IPS-18c (cell line): ENCODE results near the gene IL6R.

Experiments used
- H3K4me3 ChIP-seq: 2 replicates; pipeline ENCODE4 v1.7.0; 2013; ENCODE audit warnings: low read depth, mild to moderate bottlenecking, low read length, moderate library complexity; ENCODE audit not compliant: insufficient read depth
- H3K9me3 ChIP-seq: one replicate; pipeline ENCODE4 v1.6.1; 2013; ENCODE audit warnings: mild to moderate bottlenecking, low read length, moderate library complexity; ENCODE audit not compliant: control insufficient read depth, insufficient read depth

The IL6R gene

GRCh38 chr1:154460695-154461260, 55.6 kb downstream of the IL6R start:
- Histone ChIP-seq H3K4me3 (no peak overlapping the region), H3K9me3 (no peaks in the 10 kb centered on the region)

GRCh38 chr1:154463512-154463990, 58.4 kb downstream of the IL6R start:
- H3K9me3 ChIP-seq: no peaks in the 10 kb centered on the region
- H3K4me3 ChIP-seq: no peak overlapping the region

GRCh38 chr1:154465621-154466195, 60.6 kb downstream of the IL6R start:
- H3K4me3 ChIP-seq: no peak overlapping the region
- no peaks in the 10 kb centered on the region for H3K9me3 ChIP-seq

GRCh38 chr1:154466206-154466605, 61.1 kb downstream of the IL6R start:
- Histone ChIP-seq H3K9me3 (no peaks in the 10 kb centered on the region), H3K4me3 (no peak overlapping the region)

GRCh38 chr1:154466921-154467417, 61.8 kb downstream of the IL6R start:
- Histone ChIP-seq H3K4me3 (no peak overlapping the region), H3K9me3 (no peaks in the 10 kb centered on the region)

DNA sequence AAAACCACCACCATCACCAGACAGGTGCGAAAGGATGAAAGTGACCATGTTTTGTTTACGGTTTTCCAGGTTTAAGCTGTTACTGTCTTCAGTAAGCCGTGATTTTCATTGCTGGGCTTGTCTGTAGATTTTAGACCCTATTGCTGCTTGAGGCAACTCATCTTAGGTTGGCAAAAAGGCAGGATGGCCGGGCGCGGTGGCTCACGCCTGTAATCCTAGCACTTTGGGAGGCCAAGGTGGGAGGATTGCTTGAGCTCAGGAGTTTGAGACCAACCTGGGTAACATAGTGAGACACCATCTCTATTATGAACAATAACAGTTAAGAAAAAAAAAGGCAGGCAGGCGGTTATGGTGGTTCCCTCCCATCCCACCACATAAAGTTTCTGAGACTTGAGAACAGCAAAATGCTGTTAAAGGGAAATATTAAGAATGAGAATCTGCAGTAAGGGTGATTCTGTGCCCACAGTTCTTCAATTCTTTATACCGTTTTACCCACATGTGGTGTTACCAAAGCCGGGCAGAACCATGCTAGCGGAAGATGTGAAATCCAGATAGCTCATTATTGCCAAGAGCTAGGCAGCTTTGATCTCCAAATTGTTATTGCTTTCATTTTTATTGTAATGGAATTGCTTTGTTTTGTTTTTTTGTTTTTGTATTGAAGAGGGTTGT, 62.4 kb downstream of the IL6R start:
- no peaks in the 10 kb centered on the region for H3K9me3 ChIP-seq
- no peak overlapping the region for H3K4me3 ChIP-seq

DNA sequence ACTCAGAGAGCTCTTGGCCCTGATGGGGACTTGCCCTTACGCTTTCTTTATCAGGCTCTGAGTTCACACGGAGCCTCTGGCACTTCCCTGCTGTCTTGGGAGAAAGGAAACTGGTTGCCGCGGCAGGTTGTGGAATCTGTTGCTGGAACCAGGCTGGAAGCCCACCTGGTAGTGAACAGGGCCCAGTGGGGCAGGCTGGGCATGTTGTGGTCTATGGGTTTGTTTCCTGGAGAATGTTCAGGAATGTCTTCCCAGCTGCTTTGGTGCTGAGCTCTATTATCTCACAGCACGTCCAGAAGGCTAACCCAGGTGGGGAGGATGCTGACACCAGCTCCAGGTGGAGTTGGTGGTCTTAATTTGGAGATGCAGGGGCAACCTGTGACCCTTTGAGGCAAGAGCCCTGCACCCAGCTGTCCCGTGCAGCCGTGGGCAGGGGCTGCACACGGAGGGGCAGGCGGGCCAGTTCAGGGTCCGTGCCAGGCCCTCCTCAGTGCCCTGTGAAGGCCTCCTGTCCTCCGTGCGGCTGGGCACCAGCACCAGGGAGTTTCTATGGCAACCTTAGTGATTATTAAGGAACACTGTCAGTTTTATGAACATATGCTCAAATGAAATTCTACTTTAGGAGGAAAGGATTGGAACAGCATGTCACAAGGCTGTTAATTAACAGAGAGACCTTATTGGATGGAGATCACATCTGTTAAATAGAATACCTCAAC, 63.5 kb downstream of the IL6R start:
- Histone ChIP-seq H3K4me3 (no peak overlapping the region), H3K9me3 (no peaks in the 10 kb centered on the region)

GRCh38 chr1:154469844-154470560, 64.9 kb downstream of the IL6R start:
- Histone ChIP-seq H3K4me3 (no peak overlapping the region), H3K9me3 (no peaks in the 10 kb centered on the region)

GRCh38 chr1:154471304-154471703, 66.2 kb downstream of the IL6R start:
- Histone ChIP-seq H3K4me3 (no peak overlapping the region), H3K9me3 (no peaks in the 10 kb centered on the region)

DNA sequence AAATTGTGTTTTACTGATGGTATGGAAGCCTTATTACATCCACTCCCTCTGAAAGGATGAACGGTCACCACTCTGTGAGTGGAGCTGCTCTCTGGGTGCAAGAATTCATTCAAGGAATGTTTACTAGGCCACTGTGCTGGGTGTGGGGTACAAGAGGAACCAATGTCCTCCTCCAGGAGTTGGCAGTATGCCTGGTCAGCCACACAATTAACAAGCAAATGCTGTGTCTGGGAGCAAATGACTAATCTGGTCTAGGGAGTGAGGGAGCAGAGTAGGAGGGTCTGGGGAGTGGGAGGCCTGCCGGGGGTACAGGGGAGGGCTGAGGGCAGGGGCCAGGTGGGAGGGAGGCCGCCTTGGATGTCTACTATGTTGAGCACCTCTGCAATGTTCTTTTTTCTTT, 69.7 kb downstream of the IL6R start:
- Histone ChIP-seq H3K9me3 (no peaks in the 10 kb centered on the region), H3K4me3 (no peak overlapping the region)

GRCh38 chr1:154476791-154477190, 71.6 kb downstream of the IL6R start:
- no peak overlapping the region for H3K4me3 ChIP-seq

GRCh38 chr1:154478013-154478412, 72.9 kb downstream of the IL6R start:
- Histone ChIP-seq H3K9me3 (no peaks in the 10 kb centered on the region), H3K4me3 (no peak overlapping the region)

More at GRCh38 chr1:154476791-154477190, 71.6 kb downstream of the IL6R start:
- H3K9me3 ChIP-seq: no peaks in the 10 kb centered on the region

DNA sequence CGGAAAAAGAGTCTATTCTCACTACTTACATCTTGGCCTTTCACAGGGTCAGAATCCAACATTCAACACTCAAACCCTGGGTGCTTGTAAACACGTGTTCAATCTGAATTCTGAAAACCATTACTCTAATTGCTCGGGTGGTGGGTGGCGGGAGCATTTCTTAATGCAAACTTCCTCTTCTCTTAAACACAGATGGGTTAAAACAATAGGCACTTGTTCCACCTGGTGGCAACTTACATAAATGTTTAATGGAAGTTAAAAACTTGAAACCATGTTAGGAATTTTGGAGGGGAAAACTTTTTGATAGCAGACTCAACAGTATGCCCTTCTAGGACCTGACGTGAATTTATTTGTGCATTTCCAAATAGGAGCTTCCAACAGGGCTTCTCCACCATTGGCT, 73.5 kb downstream of the IL6R start:
- Histone ChIP-seq H3K4me3 (no peak overlapping the region), H3K9me3 (no peaks in the 10 kb centered on the region)

DNA sequence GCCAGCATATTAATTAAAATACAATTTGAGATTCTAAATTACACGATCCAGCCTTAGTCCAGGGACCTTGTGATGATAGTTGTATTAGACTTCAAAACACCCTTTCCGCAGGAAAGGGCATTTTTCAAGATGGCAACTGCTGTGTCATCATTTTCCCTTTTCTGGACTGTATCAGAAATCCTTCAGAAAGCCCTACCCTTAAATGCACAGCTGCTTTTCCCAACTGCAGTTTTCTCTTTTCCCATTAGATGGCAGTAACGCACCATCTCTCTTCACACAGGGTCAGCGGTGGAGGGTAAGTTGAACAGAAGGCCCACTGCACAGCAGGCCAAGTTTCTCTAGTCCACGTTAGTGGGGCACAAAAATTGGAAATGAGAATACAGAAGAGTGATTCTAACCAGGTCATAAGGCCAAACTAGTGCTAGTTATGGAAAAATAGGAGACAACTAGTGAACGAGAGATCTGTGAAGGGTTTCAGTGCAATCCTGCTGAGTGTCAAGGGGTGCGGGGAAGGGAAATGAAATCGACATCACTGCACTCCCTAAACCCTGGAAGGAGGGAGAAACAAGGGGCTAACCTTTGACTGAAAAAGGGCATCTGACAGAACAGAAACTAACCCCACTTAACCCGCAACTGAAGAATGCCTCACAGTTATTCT, 74.8 kb downstream of the IL6R start:
- no peak overlapping the region for H3K4me3 ChIP-seq
- H3K9me3 ChIP-seq: no peaks in the 10 kb centered on the region

- no peak overlapping the region for H3K4me3 ChIP-seq
- no peaks in the 10 kb centered on the region for H3K9me3 ChIP-seq
These were observed 75.9 kb downstream of the IL6R start for GRCh38 chr1:154481053-154481452.

GRCh38 chr1:154483941-154484803, 79.0 kb downstream of the IL6R start:
- Histone ChIP-seq H3K4me3 (no peak overlapping the region), H3K9me3 (no peaks in the 10 kb centered on the region)
